Esophagus squamous epithelium (tissue), 5 donors: ENCODE results near the gene TH. TPM values are rescaled to one million over a fixed set of nuclear protein-coding genes. Genes with fewer than 3 reads are reported as not detected.
"Not testable (repeated sequence)": the region's sequence is repeated elsewhere in the genome, so short reads cannot be mapped to it uniquely, and the experiment has no call there.

Experiments
- DNase-seq: peaks from one replicate; lab custom pipeline; 2025; lab: John Stamatoyannopoulos, UW
- H3K27ac ChIP-seq, 4 donors: fragments of 200-600 bp; sonication (generic); one replicate each; pipeline ENCODE4 v1.5.1; 2016 to 2019; ENCODE audit warnings: mild to moderate bottlenecking in 1 of 4
- H3K27me3 ChIP-seq, 4 donors: fragments of 200-600 bp; sonication (generic); 1 replicate in 3 of 4; 2 replicates in 1 of 4; pipeline versions ENCODE4 v1.5.1 to v1.6.0; 2017 to 2021; ENCODE audit warnings: antibody characterized with exemption in 1 of 4
- H3K36me3 ChIP-seq, 3 donors: fragments of 200-600 bp; sonication (generic); one replicate each; pipeline ENCODE4 v1.5.1; 2016 to 2019
- H3K4me1 ChIP-seq, 3 donors: fragments of 200-600 bp; sonication (generic); one replicate each; pipeline ENCODE4 v1.5.1; 2017 to 2019
- H3K4me3 ChIP-seq, 4 donors: fragments of 200-600 bp; sonication (generic); 1 replicate in 3 of 4; 2 replicates in 1 of 4; pipeline ENCODE4 v1.5.1; 2016 to 2019; ENCODE audit warnings: mild to moderate bottlenecking in 2 of 4, moderate library complexity in 1 of 4
- H3K9me3 ChIP-seq, 3 donors: fragments of 200-600 bp; sonication (generic); one replicate each; pipeline ENCODE4 v1.5.1; 2016 to 2019
- CTCF ChIP-seq, 6 experiments: fragments of 450-650 bp in 4 of 6; fragments of 200-600 bp in 2 of 6; sonication (generic) in 2 of 6; IDR thresholded peaks; one replicate each; pipeline ENCODE4 v1.5.1; 2016 to 2019; ENCODE audit warnings: antibody characterized with exemption in 6 of 6, mild to moderate bottlenecking in 4 of 6, moderate library complexity in 4 of 6
- POLR2A ChIP-seq, 4 donors: fragments of 450-650 bp; IDR thresholded peaks; one replicate each; pipeline ENCODE4 v1.6.1; 2017; ENCODE audit warnings: antibody characterized with exemption in 4 of 4, mild to moderate bottlenecking in 4 of 4, moderate library complexity in 3 of 4
- WGBS, 2 donors: methylation state at CpG; one replicate each; pipeline ENCODE4 v1.1.5; 2018; 5-methylcytosine and 5-hydroxymethylcytosine counted together
- intact Hi-C: fragments of 100-400 bp; cut with DNase I; formaldehyde crosslinking; loops from one replicate; pipeline ENCODE4 v1.15.0; 2022
- total RNA-seq, 4 donors: library from RNA; depleted of rRNA; stranded (reverse); fragments of >200 nt; gene quantifications; one replicate each; pipeline ENCODE4 v1.1.0, GENCODE V29; 2016
- donor health status: DM: yes; HTN: yes; CAD: no.

TH gene
- total RNA-seq, 4 donors from 2014 or later = 0.34 to 0.76 TPM; not detected in 2

GRCh38 chr11:2128511-2129307 is 42.9 kb downstream of the TH start:
- 63 to 75% methylated on average over 12 of the region's 12 CpGs for WGBS, 2 donors
- no peak overlapping the region for H3K27ac ChIP-seq
- no peaks in the 10 kb centered on the region for H3K36me3 ChIP-seq
- peaks cover 0 to 74% (median 0%) of the 10 kb centered on the region in 4 donors for H3K27me3 ChIP-seq
- no peaks in the 10 kb centered on the region for H3K4me1 ChIP-seq
- TF ChIP-seq POLR2A (IDR thresholded peaks at IDR 0.05) = no peak
- TF ChIP-seq CTCF (IDR thresholded peaks at IDR 0.05) = no peak
- no peaks in the 10 kb centered on the region for H3K9me3 ChIP-seq
- DNase-seq = no peak
- no peak overlapping the region for H3K4me3 ChIP-seq
- intact Hi-C loops = no loop called here

GRCh38 chr11:2128130-2128510 is 43.5 kb downstream of the TH start:
- Histone ChIP-seq H3K9me3 (no peaks in the 10 kb centered on the region), H3K4me1 (no peaks in the 10 kb centered on the region), H3K27me3 (peaks cover 0 to 74% (median 0%) of the 10 kb centered on the region in 4 donors), H3K27ac (no peak overlapping the region), H3K36me3 (no peaks in the 10 kb centered on the region), H3K4me3 (no peak overlapping the region)
- intact Hi-C loops = no loop called here
- WGBS, 2 donors = no CpG with 5 or more reads among the region's 7 CpGs
- TF ChIP-seq CTCF (IDR thresholded peaks at IDR 0.05) (no peak), POLR2A (IDR thresholded peaks at IDR 0.05) (no peak)
- DNase-seq = no peak

- Histone ChIP-seq H3K4me3 (no peak overlapping the region), H3K4me1 (peaks cover 0 to 2% (median 0%) of the 10 kb centered on the region in 3 donors), H3K27me3 (peaks cover 0 to 74% (median under 1%) of the 10 kb centered on the region in 4 donors), H3K36me3 (no peaks in the 10 kb centered on the region), H3K27ac (no peak overlapping the region), H3K9me3 (no peaks in the 10 kb centered on the region)
- DNase-seq = no peak
- TF ChIP-seq POLR2A (IDR thresholded peaks at IDR 0.05) (no peak), CTCF (IDR thresholded peaks at IDR 0.05) (no peak)
- 60 to 74% methylated on average over 6 to 8 of the region's 8 CpGs for WGBS, 2 donors
- intact Hi-C loops = no loop called here
Observed at GRCh38 chr11:2127482-2128129, 44.0 kb downstream of the TH start.

- Histone ChIP-seq H3K27me3 (peaks cover 0 to 74% (median 4%) of the 10 kb centered on the region in 4 donors), H3K27ac (no peak overlapping the region), H3K36me3 (no peaks in the 10 kb centered on the region), H3K9me3 (no peaks in the 10 kb centered on the region), H3K4me1 (peaks cover 0 to 8% (median 0%) of the 10 kb centered on the region in 3 donors), H3K4me3 (no peak overlapping the region)
- 73 to 75% methylated on average over 2 of the region's 2 CpGs for WGBS, 2 donors
- intact Hi-C loops = no loop called here
- no peak for DNase-seq
- TF ChIP-seq CTCF (IDR thresholded peaks at IDR 0.05) = no peak
- TF ChIP-seq POLR2A (IDR thresholded peaks at IDR 0.05) = no peak
Observed at GRCh38 chr11:2126520-2127085, 45.0 kb downstream of the TH start.

GRCh38 chr11:2124736-2125484 is 46.7 kb downstream of the TH start:
- 83 to 85% methylated on average over 10 of the region's 10 CpGs for WGBS, 2 donors
- H3K9me3 ChIP-seq, H3K27ac ChIP-seq, intact Hi-C loops, DNase-seq, H3K36me3 ChIP-seq, H3K4me3 ChIP-seq, H3K4me1 ChIP-seq: not testable (repeated sequence)
- peaks cover 0 to 75% (median 4%) of the 10 kb centered on the region in 4 donors for H3K27me3 ChIP-seq
